ENCODE results near the gene ARR3.
"Not testable (repeated sequence)": the region's sequence is repeated elsewhere in the genome, so short reads cannot be mapped to it uniquely, and the experiment has no call there.

Gene ARR3

GRCh38 chrX:70268034-70268433 is at the start of gene ARR3:
TSS of gene ARR3 (plus strand) at chrX:70268334. CDS start at chrX:70269386, 1,052 bp downstream.
- DNase-seq = no peak

GRCh38 chrX:70219938-70220764 is 48.0 kb upstream of the ARR3 start:
- no peak for DNase-seq

- DNase-seq = no peak
Measured at GRCh38 chrX:70226048-70226447, 42.1 kb upstream of the ARR3 start.

GRCh38 chrX:70226687-70227086 is 41.4 kb upstream of the ARR3 start:
- DNase-seq = no peak

- no peak for DNase-seq
Measured at GRCh38 chrX:70231666-70232065, 36.5 kb upstream of the ARR3 start.

GRCh38 chrX:70234355-70234754 is 33.8 kb upstream of the ARR3 start, which contains the start of gene AWAT1:
TSS of gene AWAT1 (plus strand) at chrX:70234655. CDS start at chrX:70234696, 41 bp downstream.
- no peak for DNase-seq

GRCh38 chrX:70240751-70241150 is 27.4 kb upstream of the ARR3 start:
- DNase-seq = no peak

- DNase-seq = no peak
Measured at GRCh38 chrX:70241501-70241900, 26.6 kb upstream of the ARR3 start.

GRCh38 chrX:70243601-70244000 is 24.5 kb upstream of the ARR3 start:
- DNase-seq = not testable (repeated sequence)

GRCh38 chrX:70244881-70245280 is 23.3 kb upstream of the ARR3 start:
- DNase-seq = no peak

GRCh38 chrX:70247252-70247651 is 20.9 kb upstream of the ARR3 start:
- no peak for DNase-seq

- no peak for DNase-seq
Measured at GRCh38 chrX:70252491-70252890, 15.6 kb upstream of the ARR3 start.

- DNase-seq = no peak
Measured at GRCh38 chrX:70253377-70254062, 14.6 kb upstream of the ARR3 start.

- no peak for DNase-seq
Measured at GRCh38 chrX:70254063-70254400, 14.1 kb upstream of the ARR3 start.

- DNase-seq = no peak
Measured at GRCh38 chrX:70254909-70255308, 13.2 kb upstream of the ARR3 start.

GRCh38 chrX:70255452-70255851 is 12.7 kb upstream of the ARR3 start:
- no peak for DNase-seq

GRCh38 chrX:70257423-70258288 is 10.5 kb upstream of the ARR3 start:
- no peak for DNase-seq

GRCh38 chrX:70260104-70260503 is 8.0 kb upstream of the ARR3 start, which contains the start of gene P2RY4:
TSS of gene P2RY4 (minus strand) at chrX:70260204. CDS start at chrX:70259624, 580 bp downstream.
- no peak for DNase-seq

GRCh38 chrX:70262952-70263567 is 5.1 kb upstream of the ARR3 start:
- DNase-seq = no peak

GRCh38 chrX:70264784-70265183 is 3.4 kb upstream of the ARR3 start:
- no peak for DNase-seq

GRCh38 chrX:70274029-70274428 is 5.9 kb downstream of the ARR3 start:
- not testable (repeated sequence) for DNase-seq

GRCh38 chrX:70279081-70279480 is 10.9 kb downstream of the ARR3 start:
- DNase-seq = no peak

- DNase-seq = no peak
Measured at GRCh38 chrX:70280573-70280972, 12.4 kb downstream of the ARR3 start.
